WTC11 (cell line): Measurements from ENCODE around the gene CLSTN2.

Experiments
- ARID4B ChIP-seq: sonication (generic); formaldehyde crosslinking; IDR thresholded peaks from 2 replicates; pipeline ENCODE4 v1.8.0; 2023; ENCODE audit warnings: missing genetic modification reagents, mild to moderate bottlenecking, borderline replicate concordance
- CBFB ChIP-seq: sonication (generic); formaldehyde crosslinking; IDR thresholded peaks from 2 replicates; pipeline ENCODE4 v1.8.1; 2022; ENCODE audit warnings: mild to moderate bottlenecking, low read depth, missing genetic modification reagents
- CTCF ChIP-seq: fragments of 200-600 bp; IDR thresholded peaks from 2 replicates; pipeline ENCODE4 v1.8.0; 2022; ENCODE audit warnings: antibody characterized with exemption
- E2F1 ChIP-seq: sonication (generic); formaldehyde crosslinking; IDR thresholded peaks from 2 replicates; pipeline ENCODE4 v1.8.0; 2022; ENCODE audit warnings: mild to moderate bottlenecking, missing genetic modification reagents
- GABPB1 ChIP-seq: sonication (generic); formaldehyde crosslinking; IDR thresholded peaks from 2 replicates; pipeline ENCODE4 v1.8.1; 2023; ENCODE audit warnings: mild to moderate bottlenecking, missing genetic modification reagents
- GTF2I ChIP-seq: fragments of 250-450 bp; sonication (Bioruptor Pico); conservative IDR thresholded peaks from 2 replicates; pipeline ENCODE4 v1.4.0; 2021; ENCODE audit warnings: mild to moderate bottlenecking
- TEAD4 ChIP-seq: sonication (generic); formaldehyde crosslinking; IDR thresholded peaks from 2 replicates; pipeline ENCODE4 v1.8.0; 2022; ENCODE audit warnings: mild to moderate bottlenecking, missing genetic modification reagents
- TP53 ChIP-seq: sonication (generic); formaldehyde crosslinking; IDR thresholded peaks from 2 replicates; pipeline ENCODE4 v1.8.1; 2023; ENCODE audit warnings: mild to moderate bottlenecking, missing genetic modification reagents
- USF1 ChIP-seq: sonication (generic); formaldehyde crosslinking; IDR thresholded peaks from 2 replicates; pipeline ENCODE4 v1.8.0; 2022; ENCODE audit warnings: mild to moderate bottlenecking, missing genetic modification reagents
- USF2 ChIP-seq: sonication (generic); formaldehyde crosslinking; IDR thresholded peaks from 2 replicates; pipeline ENCODE4 v1.8.1; 2023; ENCODE audit warnings: mild to moderate bottlenecking, missing genetic modification reagents, moderate library complexity
- ZNF138 ChIP-seq: sonication (generic); formaldehyde crosslinking; conservative IDR thresholded peaks from 2 replicates; pipeline ENCODE4 v1.8.1; 2022; ENCODE audit warnings: mild to moderate bottlenecking, moderate library complexity, missing genetic modification reagents
- ZNF232 ChIP-seq: sonication (generic); formaldehyde crosslinking; IDR thresholded peaks from 2 replicates; pipeline ENCODE4 v1.8.0; 2022; ENCODE audit warnings: mild to moderate bottlenecking, missing genetic modification reagents

- TF ChIP-seq ARID4B (CRISPR knock-in tag): no peak
- no peak for TF ChIP-seq ZNF138 (CRISPR knock-in tag)
- no peak for TF ChIP-seq CTCF
- TF ChIP-seq E2F1: no peak
- TF ChIP-seq TP53 (CRISPR knock-in tag): no peak
- no peak for TF ChIP-seq TEAD4 (CRISPR knock-in tag)
- no peak for TF ChIP-seq GABPB1 (CRISPR knock-in tag)
- TF ChIP-seq CBFB (CRISPR knock-in tag): no peak
- no peak for TF ChIP-seq USF2
- no peak for TF ChIP-seq USF1 (CRISPR knock-in tag)
- TF ChIP-seq GTF2I (CRISPR knock-in tag): no peak
- TF ChIP-seq ZNF232: no peak
These were observed 682.1 kb downstream of the CLSTN2 start for GRCh38 chr3:140617135-140617534.
